HG03039 (cell line): ENCODE measurements around the gene LBHD2.

Experiments used
- ATAC-seq: cut with Tn5 transposase; IDR thresholded peaks from one replicate; pipeline ENCODE4 v1.9.1; 2021; ENCODE audit warnings: mild to moderate bottlenecking, moderate library complexity; ENCODE audit not compliant: unreplicated experiment

Gene LBHD2

GRCh38 chr14:103067231-103067954, 16.6 kb upstream of the LBHD2 start:
- ATAC-seq, result no peak

GRCh38 chr14:103068351-103069073, 15.5 kb upstream of the LBHD2 start:
- no peak for ATAC-seq

- ATAC-seq, result no peak
Measured at GRCh38 chr14:103070263-103070885, 13.6 kb upstream of the LBHD2 start.

- no peak for ATAC-seq
Measured at GRCh38 chr14:103070971-103071542, 13.0 kb upstream of the LBHD2 start.

- ATAC-seq, result no peak
Measured at GRCh38 chr14:103071544-103072251, 12.3 kb upstream of the LBHD2 start.

GRCh38 chr14:103072595-103073366, 11.2 kb upstream of the LBHD2 start:
- ATAC-seq, result no peak

- no peak for ATAC-seq
Measured at GRCh38 chr14:103073367-103073875, 10.6 kb upstream of the LBHD2 start.

GRCh38 chr14:103073876-103074728, 9.9 kb upstream of the LBHD2 start:
- ATAC-seq, result no peak

- no peak for ATAC-seq
Measured at GRCh38 chr14:103074729-103075367, 9.2 kb upstream of the LBHD2 start.

- peak; percentile 41 for ATAC-seq
Measured at GRCh38 chr14:103078420-103078749, 5.6 kb upstream of the LBHD2 start.

- ATAC-seq, result no peak
Measured at GRCh38 chr14:103078860-103079587, 5.0 kb upstream of the LBHD2 start.

GRCh38 chr14:103081951-103082350, 2.1 kb upstream of the LBHD2 start:
- no peak for ATAC-seq

- no peak for ATAC-seq
Measured at GRCh38 chr14:103085106-103086091, 1.4 kb downstream of the LBHD2 start.

- ATAC-seq, result no peak
Measured at GRCh38 chr14:103086771-103087342, 2.8 kb downstream of the LBHD2 start.

GRCh38 chr14:103087343-103087835, 3.4 kb downstream of the LBHD2 start:
- no peak for ATAC-seq

GRCh38 chr14:103088921-103089320, 4.9 kb downstream of the LBHD2 start:
- ATAC-seq, result no peak
